Measurements from ENCODE around the gene CYGB.

Gene CYGB

DNA sequence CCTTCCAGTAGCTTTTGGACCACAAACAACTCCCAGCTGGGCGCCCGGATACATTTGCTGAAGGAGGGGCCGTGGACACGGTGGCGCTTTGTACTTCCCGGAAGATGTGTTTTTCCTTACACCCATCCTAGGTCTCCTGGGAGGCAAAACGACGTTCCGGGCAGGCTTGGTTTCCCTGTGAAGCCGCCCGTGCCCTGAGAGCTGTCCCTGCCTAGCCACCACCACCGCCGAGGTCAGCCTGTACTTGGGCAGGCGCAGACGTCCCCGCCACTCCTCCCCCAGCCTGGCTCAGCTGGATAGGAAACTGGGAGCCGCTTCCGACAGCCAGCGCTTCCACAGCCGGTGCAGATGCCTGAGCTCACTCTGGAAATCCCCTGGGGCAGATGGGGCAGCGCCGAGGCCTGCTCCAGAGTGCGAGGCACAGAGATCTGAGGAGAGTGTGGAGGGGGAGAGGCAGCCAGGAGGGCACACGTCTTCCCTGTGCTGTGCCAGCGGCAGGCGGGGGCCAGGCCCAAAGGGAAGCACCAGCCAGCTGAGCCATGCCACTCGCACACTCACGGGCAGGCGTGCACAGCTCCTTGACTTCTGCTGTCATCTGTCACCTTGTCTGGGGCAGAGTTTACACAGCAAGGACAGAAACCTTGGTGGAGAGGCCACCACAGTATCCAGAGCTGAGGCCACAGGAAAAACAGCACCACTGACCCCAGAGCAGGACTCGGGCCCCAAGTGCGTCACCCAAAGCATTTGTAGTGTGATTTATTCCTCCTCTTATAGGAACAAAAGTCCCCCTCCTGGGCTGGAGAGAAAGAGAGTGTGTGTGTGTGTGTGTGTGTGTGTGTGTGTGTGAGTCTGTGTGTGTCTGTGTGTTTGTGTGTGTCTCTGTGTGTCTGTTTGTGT, 39.3 kb downstream of the CYGB start:
- Histone ChIP-seq H3K4me1 (peaks cover 76 to 93% (median 90%) of the 10 kb centered on the region in 10 experiments), H3K4me2 (peak overlapping the region; percentile 94 to 100 (median 98)), H3K9me3 (replicated peaks in 1 of 11) (no peaks in the 10 kb centered on the region), H4K20me1 (peaks cover 0 to 61% (median 51%) of the 10 kb centered on the region in 11 experiments; a peak in 18 of 22 replicates), H3K36me3 (peaks cover 0 to 42% (median 17%) of the 10 kb centered on the region in 11 experiments; a peak in 12 of 22 replicates), H3K9ac (peak overlapping the region; percentile 84 to 95 (median 90)), H3K27me3 (no peaks in the 10 kb centered on the region), H3K27ac (peak overlapping the region; percentile 14 to 97 (median 87); a peak in 20 of 22 replicates), H3K4me3 (peak overlapping the region in 8 of 10 experiments; percentile 88 to 99 (median 96); a peak in 15 of 20 replicates)
- TF ChIP-seq Cebpa-rat (IDR thresholded peaks at IDR 0.05): no peak

DNA sequence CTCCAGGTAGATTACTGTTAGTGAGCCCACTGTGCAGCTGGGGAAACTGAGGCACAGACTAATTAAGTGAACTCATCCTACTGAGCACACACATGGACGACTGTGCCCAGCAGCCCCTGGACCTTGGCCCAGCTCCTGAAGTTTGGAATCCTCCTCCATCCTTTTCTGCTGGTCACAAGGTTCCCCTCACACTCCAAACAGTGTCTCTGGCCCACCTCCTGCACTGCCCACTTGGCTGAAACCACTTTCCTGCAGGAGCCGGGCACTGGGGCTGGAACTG, 39.9 kb downstream of the CYGB start:
- Histone ChIP-seq H4K20me1 (peaks cover 0 to 61% (median 51%) of the 10 kb centered on the region in 11 experiments; a peak in 18 of 22 replicates), H3K4me2 (peak overlapping the region; percentile 94 to 100 (median 98)), H3K9me3 (replicated peaks in 1 of 11) (no peaks in the 10 kb centered on the region)

DNA sequence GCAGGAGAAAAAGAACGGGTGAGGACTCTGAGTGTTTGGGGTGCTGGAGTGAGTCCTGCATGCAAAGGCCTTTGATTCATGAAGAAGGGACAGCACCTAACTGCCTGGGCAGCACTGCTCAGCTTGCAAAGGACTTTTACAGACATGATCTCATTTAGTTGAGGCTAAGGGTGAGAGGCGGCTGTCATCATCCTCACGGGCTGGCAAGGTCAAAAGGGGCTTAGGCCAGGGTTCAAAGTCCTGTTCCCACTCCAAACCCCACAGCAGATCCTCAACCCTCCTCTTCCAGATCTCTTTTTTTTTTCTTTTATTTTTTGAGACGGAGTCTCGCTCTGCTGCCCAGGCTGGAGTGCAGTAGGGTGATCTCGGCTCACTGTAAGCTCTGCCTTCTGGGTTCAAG, 41.0 kb downstream of the CYGB start:
- Histone ChIP-seq H3K36me3 (peaks cover 0 to 42% (median 17%) of the 10 kb centered on the region in 11 experiments; a peak in 12 of 22 replicates), H3K27me3 (no peaks in the 10 kb centered on the region), H3K4me1 (peaks cover 74 to 95% (median 89%) of the 10 kb centered on the region in 10 experiments), H3K9ac (peak overlapping the region in 6 of 11 experiments; percentile 44 to 93 (median 88); a peak in 9 of 22 replicates), H3K9me3 (replicated peaks in 1 of 11) (no peaks in the 10 kb centered on the region), H3K4me2 (peak overlapping the region; percentile 94 to 100 (median 99); a peak in 20 of 22 replicates), H4K20me1 (peaks cover 0 to 61% (median 51%) of the 10 kb centered on the region in 11 experiments; a peak in 18 of 22 replicates), H3K27ac (peak overlapping the region in 7 of 11 experiments; percentile 10 to 98 (median 94); a peak in 9 of 22 replicates), H3K4me3 (peak overlapping the region in 2 of 10 experiments; percentile 95 to 98; a peak in 3 of 20 replicates)
- no peak for TF ChIP-seq Cebpa-rat (IDR thresholded peaks at IDR 0.05)

More for the DNA sequence above, 39.9 kb downstream of the CYGB start:
- Histone ChIP-seq H3K27ac (peak overlapping the region; percentile 14 to 97 (median 87); a peak in 17 of 22 replicates), H3K36me3 (peaks cover 0 to 42% (median 17%) of the 10 kb centered on the region in 11 experiments; a peak in 12 of 22 replicates), H3K27me3 (no peaks in the 10 kb centered on the region), H3K9ac (peak overlapping the region in 10 of 11 experiments; percentile 84 to 95 (median 90); a peak in 15 of 22 replicates), H3K4me1 (peaks cover 74 to 95% (median 89%) of the 10 kb centered on the region in 10 experiments), H3K4me3 (peak overlapping the region in 7 of 10 experiments; percentile 41 to 98 (median 95); a peak in 8 of 20 replicates)
- TF ChIP-seq Cebpa-rat (IDR thresholded peaks at IDR 0.05): no peak

DNA sequence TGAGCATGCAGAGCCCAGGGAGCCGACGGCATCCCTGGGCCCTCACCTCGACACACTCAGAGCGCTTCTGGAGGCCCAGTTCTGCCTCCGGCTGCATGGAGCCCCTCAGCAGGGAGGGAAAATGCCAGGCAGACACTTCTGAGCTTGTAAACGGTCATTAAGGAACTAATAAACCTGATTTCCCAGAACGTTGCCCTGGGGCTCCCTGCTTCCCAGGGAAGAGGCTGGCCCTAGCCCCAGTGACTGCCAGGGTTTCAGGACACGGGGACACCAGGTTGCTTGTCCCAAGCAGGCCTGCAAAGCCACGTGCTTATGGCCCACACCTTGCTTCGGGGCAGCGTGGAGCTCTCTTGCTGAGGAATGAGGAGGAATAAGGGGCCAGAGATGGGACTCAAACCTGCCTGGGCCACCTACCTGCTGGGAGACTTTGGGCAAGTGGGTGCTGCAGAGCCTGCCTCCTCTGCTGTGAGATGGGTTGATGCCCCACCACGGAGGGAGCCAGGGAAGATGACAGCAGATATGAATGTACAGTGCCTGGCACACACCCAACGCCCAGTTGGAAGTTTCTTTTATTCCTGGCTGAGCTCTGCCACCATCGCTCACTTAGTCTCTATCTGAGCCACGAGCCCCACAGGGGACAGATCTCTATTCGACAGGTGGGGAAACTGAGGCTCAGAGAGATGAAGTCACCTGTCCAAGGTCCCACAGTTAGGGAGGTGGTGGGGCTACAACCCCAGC, 41.7 kb downstream of the CYGB start:
- Histone ChIP-seq H3K36me3 (peaks cover 0 to 42% (median 17%) of the 10 kb centered on the region in 11 experiments; a peak in 12 of 22 replicates), H3K27ac (peak overlapping the region in 10 of 11 experiments; percentile 10 to 98 (median 94); a peak in 15 of 22 replicates), H3K4me2 (peak overlapping the region; percentile 94 to 100 (median 98)), H3K27me3 (no peaks in the 10 kb centered on the region), H3K4me3 (peak overlapping the region in 3 of 10 experiments; percentile 1 to 98 (median 5); a peak in 1 of 20 replicates), H3K4me1 (peaks cover 80 to 100% (median 95%) of the 10 kb centered on the region in 10 experiments), H3K9ac (peak overlapping the region; percentile 80 to 93 (median 87); a peak in 17 of 22 replicates), H4K20me1 (peaks cover 0 to 60% (median 51%) of the 10 kb centered on the region in 11 experiments; a peak in 18 of 22 replicates), H3K9me3 (replicated peaks in 1 of 11) (no peaks in the 10 kb centered on the region)
- no peak for TF ChIP-seq Cebpa-rat (IDR thresholded peaks at IDR 0.05)

DNA sequence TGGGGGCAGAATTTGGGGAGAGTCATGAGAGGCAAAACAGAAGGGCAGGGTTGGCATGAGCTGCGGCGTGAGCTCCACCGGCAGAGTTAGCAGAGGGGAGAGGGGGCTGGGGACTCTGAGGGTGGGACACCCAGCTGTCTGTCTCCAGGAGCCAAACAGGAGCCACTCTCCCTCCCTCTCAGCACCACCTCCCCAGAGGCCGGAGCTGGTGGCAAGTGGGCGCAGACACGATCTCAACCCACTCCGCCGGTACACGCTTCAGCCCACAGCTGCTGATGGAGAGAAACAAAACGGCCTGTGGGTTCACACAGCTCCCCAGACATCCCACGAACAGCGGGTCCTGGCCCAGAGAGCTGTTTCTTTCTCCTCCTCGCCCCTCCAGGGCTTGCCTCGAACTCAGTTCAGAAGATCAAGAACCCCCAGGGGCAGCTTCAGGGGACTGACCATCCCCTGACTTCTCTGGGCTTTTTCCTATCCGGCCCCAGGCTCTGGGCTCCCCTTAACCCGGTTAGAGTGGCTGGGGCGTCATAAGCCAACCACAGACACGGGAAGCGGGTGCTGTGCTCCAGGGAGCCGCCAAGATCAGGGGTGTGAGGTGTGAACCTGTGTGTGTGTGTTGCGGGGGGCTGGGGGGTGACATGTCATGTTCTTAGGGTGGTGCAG, 43.9 kb downstream of the CYGB start:
- no peaks in the 10 kb centered on the region for H3K27me3 ChIP-seq
- H3K4me1 ChIP-seq: peaks cover 95 to 99% (median 98%) of the 10 kb centered on the region in 10 experiments
- peaks cover 0 to 40% (median 33%) of the 10 kb centered on the region in 11 experiments; a peak in 18 of 22 replicates for H4K20me1 ChIP-seq
- no peaks in the 10 kb centered on the region for H3K9me3 ChIP-seq (replicated peaks in 1 of 11)
- TF ChIP-seq Cebpa-rat (IDR thresholded peaks at IDR 0.05): no peak
- peak overlapping the region; percentile 88 to 98 (median 94) for H3K27ac ChIP-seq
- H3K4me3 ChIP-seq: peak overlapping the region; percentile 21 to 64 (median 54); a peak in 19 of 20 replicates
- H3K36me3 ChIP-seq: peaks cover 0 to 37% (median 17%) of the 10 kb centered on the region in 11 experiments; a peak in 12 of 22 replicates
- peak overlapping the region; percentile 80 to 93 (median 87) for H3K9ac ChIP-seq
- H3K4me2 ChIP-seq: peak overlapping the region; percentile 94 to 100 (median 98)

DNA sequence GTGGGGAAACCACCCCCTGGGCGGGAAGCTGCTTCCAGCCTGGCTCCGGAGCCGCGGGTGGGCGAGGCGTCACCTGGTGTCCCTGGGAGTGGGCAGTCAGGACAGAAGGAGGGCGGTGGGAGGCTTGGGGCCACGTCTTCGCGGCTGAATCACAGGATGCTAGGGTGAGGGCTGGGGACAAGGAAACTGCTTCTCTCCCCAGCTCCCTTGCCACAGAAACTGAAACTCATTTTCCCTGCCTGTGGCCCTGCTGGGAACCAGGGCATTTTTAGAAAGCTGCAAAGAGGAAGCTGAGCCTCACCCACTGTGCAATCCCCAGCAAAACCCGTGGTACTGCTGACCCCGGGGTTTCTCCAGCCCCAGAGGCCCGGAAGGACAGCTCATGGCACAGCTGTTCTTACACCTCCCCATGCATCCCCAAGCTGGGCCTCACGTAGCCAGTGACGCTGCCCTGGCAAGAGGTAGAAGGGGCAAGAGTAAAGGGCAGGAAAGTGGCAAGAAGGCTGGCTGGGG, 44.5 kb downstream of the CYGB start:
- Histone ChIP-seq H3K27ac (peak overlapping the region; percentile 88 to 98 (median 94)), H3K4me1 (peaks cover 92 to 98% (median 95%) of the 10 kb centered on the region in 10 experiments), H3K9ac (peak overlapping the region; percentile 80 to 93 (median 87)), H3K27me3 (no peaks in the 10 kb centered on the region), H3K4me2 (peak overlapping the region; percentile 96 to 100 (median 98)), H3K36me3 (peaks cover 0 to 36% (median 15%) of the 10 kb centered on the region in 11 experiments; a peak in 14 of 22 replicates), H3K4me3 (peak overlapping the region; percentile 39 to 64 (median 54)), H3K9me3 (replicated peaks in 1 of 11) (no peaks in the 10 kb centered on the region), H4K20me1 (peaks cover 0 to 35% (median 27%) of the 10 kb centered on the region in 11 experiments; a peak in 17 of 22 replicates)
- peak; percentile 33 to 84 (median 74); a peak in 17 of 22 replicates for TF ChIP-seq Cebpa-rat (IDR thresholded peaks at IDR 0.05)

DNA sequence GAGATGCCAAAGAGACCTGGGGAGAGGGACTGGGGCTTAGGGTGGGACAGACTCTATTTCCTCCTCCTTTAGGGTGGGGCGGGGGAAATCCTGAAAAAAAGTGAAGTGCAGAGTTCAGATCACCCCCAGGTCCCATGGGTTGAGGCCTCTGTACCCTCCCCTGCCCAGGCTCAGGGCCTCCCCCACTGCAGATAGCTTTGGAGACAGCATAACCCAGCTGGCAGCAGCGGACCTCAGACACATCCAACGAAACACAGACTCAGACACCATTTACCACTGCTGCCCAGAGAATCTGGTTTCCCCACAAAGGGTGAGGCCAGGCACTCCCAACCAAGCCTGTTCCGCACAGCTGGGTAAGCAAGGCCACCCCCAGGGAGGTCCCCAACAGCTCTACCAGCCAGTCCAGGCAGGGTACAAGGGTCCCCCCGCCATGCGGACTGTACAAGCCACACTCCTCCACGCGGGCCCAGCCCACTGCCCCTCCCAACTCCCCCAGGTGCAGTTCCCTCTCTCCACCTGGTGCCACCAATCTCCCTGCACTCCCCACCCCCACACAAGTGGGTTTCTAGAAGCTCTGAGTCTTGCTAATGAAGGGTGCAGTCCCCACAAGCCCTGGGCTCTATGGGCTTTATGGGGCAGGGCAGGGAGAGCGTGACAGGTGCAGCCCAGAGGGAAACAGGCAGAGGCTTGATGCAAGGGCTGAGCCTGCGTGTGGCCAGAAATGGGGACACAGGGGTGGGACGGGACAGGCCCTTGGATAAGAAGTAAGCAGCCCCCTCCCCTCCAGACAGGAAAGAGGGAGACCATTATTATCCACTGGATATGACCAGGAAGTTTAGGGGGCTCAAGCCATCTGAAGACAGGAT, 45.2 kb downstream of the CYGB start:
- peak overlapping the region; percentile 86 to 98 (median 94) for H3K27ac ChIP-seq
- H3K36me3 ChIP-seq: peaks cover 0 to 36% (median 15%) of the 10 kb centered on the region in 11 experiments; a peak in 19 of 22 replicates
- H3K4me1 ChIP-seq: peaks cover 85 to 97% (median 89%) of the 10 kb centered on the region in 10 experiments
- peak overlapping the region; percentile 39 to 64 (median 54) for H3K4me3 ChIP-seq
- H3K27me3 ChIP-seq: no peaks in the 10 kb centered on the region
- no peaks in the 10 kb centered on the region for H3K9me3 ChIP-seq (replicated peaks in 1 of 11)
- H4K20me1 ChIP-seq: peaks cover 0 to 28% (median 20%) of the 10 kb centered on the region in 11 experiments; a peak in 16 of 22 replicates
- peak overlapping the region; percentile 80 to 93 (median 87) for H3K9ac ChIP-seq
- no peak for TF ChIP-seq Cebpa-rat (IDR thresholded peaks at IDR 0.05)
- H3K4me2 ChIP-seq: peak overlapping the region; percentile 96 to 100 (median 98)

Data from BLaER1 treated with 17β-estradiol and CSF1 and Interleukin-3, amounts not matched to agents 10 nM and 100 nM (cell line).